GOT3 (cell line): ENCODE measurements around the gene TCF7L1.
"Not testable (repeated sequence)": the region's sequence is repeated elsewhere in the genome, so short reads cannot be mapped to it uniquely, and the experiment has no call there.

Source experiments
- DNase-seq: peaks from one replicate; lab custom pipeline; 2025; ENCODE audit warnings: mixed read lengths; lab: John Stamatoyannopoulos, UW

The TCF7L1 gene

DNA sequence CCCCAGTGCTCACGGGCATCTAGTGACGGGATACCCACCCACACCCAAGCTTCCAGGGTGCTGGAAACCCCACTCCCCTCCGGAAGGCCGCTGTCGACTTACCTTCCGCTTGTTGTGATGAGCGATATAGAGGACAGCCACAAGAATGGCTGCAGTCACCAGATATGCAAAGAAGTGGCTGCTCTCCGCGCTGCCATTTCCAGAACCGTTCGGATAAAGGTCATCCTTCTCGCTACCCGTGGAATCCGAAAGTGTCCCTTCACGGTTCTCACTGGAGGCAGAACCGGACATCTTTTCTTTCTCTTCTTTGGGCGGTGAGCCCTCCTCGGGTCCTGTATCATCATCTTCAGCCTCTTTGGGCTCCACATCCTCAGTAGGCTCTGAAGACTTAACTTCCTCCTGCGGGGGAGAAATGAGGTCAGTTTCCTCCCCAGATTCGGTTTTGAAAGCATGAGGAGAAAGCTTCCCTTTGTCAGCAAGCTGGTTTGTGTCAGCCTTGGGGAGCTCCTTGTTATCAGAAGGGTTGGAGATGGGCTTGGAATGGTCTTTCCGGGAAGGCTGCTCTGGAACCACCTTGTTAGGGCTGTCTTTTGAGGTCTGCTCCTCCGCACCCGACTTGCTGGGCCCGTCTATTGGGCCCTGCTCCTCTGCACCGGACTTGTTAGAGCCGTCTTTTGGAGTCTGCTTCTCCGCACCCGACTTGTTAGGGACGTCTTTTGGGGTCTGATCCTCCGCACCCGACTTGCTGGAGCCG is 193.4 kb downstream of the TCF7L1 start:
- no peak for DNase-seq

DNA sequence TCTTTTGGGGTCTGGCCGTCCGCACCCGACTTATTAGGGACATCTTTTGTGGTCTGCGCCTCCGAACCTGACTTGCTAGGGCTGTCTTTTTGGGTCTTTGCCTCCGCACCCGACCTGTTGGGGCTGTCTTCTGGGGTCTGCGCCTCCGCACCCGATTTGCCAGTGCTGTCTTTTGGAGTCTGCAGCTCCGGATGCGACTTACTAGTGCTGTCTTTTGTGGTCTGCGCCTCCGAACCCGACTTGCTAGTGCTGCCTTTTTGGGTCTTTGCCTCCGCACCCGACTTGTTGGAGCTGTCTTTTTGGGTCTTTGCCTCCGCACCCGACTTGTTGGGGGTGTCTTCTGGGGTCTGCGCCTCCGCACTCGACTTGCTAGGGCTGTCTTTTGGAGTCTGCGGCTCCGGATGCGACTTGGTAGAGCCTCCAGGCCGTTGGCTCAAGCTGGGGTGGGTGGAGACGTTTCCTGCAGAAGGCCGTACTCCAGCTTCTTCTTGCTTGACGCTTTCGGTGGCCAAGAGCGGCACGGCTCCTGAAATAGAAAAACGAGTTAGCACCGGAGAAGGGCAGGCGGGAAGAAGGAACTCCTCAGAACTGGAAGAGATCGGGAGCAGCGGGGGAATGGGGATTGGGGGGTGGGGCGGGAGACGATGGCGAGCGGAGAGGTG is 194.1 kb downstream of the TCF7L1 start:
- no peak for DNase-seq

DNA sequence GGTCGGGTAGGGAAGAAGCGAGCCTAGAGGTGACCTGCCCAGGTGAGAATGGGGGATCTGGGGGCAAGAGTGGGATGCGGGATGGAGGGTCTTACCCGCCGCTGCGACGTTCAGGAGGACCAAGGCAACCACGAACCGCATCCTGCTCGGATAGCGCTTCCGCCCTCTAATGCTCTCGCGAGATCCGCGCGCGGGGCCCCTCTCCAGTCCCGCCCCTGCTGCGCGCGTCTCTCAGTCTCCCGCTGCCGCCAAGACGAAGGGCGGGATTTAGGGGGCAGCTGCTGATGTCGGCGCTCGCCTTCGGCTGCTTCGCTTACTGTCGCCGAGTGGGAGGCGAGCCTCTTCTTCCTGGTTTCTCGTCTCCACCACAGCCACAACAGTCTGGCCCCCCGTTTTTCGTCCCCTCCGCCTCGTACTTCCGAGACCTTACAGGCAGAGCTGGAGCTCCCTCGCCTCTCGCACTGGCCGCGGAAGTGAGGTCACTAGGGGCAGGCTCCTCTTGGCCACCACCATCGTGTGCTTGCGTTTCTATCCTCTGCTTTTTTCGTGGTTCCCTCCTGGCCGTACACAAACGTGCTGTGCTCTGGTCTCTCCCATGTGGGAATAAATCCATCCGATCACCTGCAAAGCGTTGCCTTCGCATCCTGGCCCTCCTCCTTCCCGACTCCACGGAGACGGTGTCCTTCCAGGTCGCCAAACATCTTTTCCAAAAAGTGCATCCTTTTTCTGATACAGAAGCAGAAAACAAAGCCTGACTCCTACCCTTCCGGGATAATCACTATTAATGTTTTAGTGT is 194.8 kb downstream of the TCF7L1 start, which contains the start of gene TGOLN2:
Gene TGOLN2, minus strand, starts transcription at position 168 of the 796 bp plus-strand sequence. Its CDS starts 27 bp downstream, at position 141.
- DNase-seq: peak; percentile 60

DNA sequence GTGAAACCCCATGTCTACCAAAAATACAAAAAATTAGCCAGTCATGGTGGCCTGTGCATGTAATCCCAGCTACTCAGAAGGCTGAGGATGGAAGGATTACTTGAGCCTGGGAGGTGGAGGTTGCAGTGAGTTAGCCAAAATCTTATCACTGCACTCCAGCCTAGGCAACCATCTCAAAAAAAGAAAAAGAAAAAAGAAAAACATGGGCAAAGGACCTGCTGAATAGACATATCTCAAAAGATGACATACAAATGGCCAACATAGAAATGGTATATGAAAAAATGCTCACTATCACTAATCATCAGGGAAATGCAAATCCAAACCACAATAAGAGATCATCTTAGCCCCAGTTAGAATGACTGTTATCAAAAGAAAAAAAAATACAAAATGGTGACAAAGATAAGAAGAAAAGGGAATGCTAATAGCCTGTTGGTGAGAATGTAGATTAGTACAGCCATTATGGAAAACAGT is 196.0 kb downstream of the TCF7L1 start:
- DNase-seq: no peak

DNA sequence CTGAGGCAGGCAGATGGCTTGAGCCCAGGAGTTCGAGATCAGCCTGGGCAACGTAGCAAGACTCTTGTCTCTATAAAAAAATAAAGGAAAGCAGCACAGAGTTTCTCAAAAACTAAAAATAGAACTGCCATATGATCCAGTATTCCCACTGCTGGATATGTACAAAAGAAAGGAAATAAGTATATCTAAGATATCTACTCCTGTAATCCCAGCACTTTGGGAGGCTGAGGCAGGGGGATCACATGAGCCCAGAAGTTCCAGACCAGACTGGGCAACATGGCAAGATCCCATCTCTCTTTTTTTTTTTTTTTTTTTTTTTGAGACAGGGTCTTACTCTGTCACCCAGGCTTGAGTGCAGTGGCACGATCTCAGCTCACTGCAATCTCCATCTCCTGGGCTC is 196.5 kb downstream of the TCF7L1 start:
- not testable (repeated sequence) for DNase-seq

DNA sequence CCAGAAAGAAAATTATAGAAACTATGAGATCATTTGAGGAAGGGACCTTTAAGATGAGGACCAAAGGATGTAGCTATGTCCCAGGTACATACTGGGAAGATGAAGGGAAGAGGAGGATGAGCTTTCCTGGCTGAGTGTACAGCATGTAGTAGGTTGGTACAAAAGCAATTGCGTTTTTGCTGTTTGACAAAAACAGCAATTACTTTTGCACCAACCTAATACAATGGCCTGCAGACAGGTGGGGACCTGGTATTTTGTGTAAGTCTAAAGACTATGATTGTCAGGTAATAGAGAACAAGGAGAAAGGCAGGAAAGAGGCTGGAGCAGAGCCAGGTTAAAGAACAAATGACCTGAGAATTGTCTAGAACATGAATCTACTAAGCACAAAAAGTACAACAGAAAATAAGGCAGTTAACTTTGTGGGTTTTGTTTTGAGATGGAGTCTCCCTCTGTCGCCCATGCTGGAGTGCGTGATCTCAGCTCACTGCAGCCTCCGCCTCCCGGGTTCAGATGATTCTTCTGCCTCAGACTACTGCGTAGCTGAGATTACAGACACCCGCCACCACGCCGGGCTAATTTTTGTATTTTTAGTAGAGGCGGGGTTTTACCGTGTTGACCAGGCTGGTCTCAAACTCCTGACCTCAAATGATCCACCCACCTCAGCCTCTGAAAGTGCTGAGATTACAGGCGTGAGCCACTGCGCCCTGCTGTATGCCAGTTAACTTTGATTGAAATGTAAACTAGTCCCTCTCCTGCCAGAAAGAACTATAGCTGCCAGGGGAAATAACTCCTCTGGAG is 197.8 kb downstream of the TCF7L1 start:
- DNase-seq: no peak

GRCh38 chr2:85333877-85334276 is 200.7 kb downstream of the TCF7L1 start:
- DNase-seq: not testable (repeated sequence)

GRCh38 chr2:85334928-85335327 is 201.7 kb downstream of the TCF7L1 start:
- no peak for DNase-seq

GRCh38 chr2:85340034-85340892 is 207.1 kb downstream of the TCF7L1 start:
- no peak for DNase-seq

DNA sequence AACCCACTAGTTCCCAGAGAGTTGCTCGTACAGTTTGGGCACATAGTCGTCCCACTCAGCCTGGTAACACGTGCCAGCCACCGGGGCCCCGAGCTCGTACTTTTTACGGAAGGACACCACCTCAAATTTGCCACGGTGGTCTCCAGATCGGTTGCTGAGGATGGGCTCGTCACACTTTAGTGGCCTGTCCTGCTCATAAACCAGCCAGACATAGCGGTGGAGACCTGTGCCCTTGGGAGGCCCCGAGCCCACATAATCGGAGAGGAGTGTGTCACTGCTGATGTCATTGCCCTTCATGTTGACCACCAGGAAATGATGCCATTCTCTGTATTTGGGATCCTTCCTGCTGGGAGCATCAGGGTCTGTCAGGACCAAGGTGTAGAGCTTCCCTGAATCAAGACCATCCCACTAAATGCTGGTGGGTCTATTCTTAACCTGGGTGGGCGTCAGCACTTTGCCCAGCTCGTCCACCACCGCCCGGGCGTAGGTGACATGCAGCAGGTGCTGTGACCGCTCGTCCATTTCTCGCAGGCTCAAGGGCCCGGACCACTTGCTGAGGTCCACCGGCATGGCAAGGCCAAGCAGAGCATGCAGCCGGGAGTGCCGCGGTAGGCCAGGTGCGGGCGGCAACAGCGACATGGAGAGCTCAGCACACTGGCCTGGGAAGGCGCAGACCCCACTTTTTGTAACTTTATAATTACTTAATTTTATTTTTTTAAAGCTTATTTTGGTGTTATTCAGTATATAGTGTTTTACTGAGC is 208.3 kb downstream of the TCF7L1 start:
- no peak for DNase-seq

DNA sequence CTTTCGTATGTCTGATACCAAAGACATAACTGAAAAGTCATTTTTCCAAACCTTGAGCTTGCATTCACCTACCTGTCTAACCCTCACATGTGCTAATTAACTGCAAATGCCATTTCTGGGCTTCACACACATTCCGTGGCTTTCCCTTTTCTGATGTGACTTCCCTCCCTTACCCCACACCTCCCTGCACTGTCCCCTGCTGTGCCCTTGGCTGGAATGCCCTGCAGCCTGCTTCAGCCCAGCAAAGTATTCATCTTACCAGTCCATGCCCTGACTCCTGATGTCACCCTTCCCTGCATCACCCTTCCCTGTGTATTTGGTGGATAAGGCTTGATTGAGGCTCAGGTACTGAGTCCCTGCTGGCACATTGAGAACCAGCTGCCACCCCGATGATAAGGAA is 209.0 kb downstream of the TCF7L1 start:
- DNase-seq: no peak

DNA sequence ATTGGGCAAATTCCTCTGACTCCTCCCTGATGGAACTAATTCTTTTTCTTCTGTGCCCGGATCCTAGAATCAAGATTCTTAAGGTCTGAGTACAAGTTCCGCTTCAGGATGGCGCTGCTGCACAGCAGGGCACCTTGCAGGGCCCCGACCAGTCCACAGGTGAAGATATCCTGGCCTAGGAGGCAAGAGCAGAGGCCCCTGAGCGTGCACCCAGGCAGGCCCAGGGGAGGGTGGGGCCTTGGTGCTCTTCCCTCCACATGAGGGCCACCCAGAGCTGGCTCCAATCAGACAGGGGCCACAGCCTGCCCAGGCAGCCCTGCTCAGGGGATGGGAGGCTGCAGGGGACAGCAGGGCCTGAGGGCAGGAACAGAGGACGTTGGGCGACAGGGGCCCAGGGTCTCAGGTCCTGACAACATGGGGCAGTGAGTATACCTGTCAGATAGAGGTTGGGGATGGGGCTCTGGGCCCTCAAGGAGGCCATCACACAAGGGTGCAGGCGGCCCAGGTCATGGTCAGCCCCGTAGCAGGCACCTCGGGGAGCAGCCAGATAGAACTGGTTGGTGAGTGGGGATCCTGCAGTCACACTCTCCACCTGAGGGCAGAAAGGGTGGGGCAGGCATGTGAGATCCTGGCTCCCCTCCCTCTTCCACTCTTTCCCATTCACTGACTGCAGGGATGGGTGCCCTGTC is 210.2 kb downstream of the TCF7L1 start:
- DNase-seq: not testable (repeated sequence)

DNA sequence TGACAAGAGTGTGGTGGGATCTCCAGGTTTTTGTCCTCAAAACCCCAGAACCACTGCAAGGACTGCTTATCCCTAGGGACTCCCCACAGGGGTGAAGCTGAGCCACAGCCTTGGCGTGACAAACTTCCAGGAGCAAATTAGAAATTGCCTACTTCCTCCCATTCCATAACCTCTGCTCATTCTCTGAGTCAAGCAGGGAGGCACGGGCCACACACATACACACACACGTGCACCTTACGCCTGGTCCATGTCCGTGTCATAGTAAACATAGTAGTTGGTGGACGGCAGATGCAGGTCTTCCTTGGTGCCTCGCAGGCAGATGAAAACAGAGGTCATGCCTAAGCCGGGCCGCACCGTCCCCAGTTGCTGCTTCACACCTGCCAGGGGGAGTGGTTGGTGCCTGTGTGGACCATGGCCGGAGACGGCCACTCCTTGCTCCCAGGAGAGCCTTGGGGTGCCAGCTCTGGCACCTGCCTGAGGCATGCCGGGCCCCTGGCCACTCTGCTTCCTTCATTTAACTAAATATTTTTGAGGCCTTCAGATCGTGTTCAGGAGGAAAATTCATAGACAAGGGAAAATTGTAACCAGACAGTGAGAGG is 211.3 kb downstream of the TCF7L1 start:
- DNase-seq: no peak

DNA sequence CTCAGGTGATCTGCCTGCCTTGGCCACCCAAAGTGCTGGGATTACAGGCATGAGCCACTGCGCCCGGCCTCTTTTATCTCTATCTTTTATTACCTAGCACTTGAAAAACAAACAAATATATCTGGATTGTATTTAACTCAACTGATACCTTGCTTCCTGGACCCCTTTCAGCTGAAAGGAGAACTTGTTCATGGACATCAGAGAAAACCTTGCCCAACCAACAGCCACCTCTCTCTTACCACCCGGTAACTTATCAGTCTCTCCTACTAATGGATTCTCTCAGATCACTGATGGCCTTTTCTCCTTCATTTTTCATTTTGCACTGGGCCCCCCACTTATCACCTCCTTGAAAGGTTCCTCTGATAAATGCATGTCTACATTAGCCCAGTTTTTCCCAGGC is 214.4 kb downstream of the TCF7L1 start:
- DNase-seq: no peak

GRCh38 chr2:85353876-85354285 is 220.7 kb downstream of the TCF7L1 start:
- no peak for DNase-seq

- peak; percentile 94 for DNase-seq
Observed at GRCh38 chr2:85354286-85355072, 221.3 kb downstream of the TCF7L1 start, which contains the start of the genes ELMOD3 and RETSAT. TSS of gene ELMOD3 (plus strand) at chr2:85354769. CDS start at chr2:85357199, 2,430 bp downstream. TSS of gene RETSAT (minus strand) at chr2:85354528. CDS start at chr2:85354507, 21 bp downstream.

- DNase-seq: no peak
Observed at GRCh38 chr2:85355073-85355410, 221.8 kb downstream of the TCF7L1 start.

DNA sequence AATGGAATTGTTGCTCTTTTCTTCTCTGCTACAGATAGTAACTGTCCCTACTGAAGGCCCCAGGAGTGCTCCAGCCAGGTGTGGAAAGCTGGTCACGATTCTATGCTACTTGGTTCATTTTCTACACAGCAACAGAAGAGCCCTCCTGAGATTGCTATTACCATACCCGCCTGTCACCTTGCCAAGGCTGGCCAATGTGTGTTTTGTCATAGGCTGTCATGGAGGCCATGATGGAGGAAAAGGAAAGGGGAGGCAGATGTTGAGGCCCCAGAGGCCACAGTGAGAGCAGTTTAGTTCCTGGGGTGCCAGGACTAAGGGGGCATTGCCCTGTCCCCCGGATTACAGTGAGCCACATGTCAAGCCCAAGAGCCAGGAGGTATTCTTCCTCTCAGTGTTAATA is 222.3 kb downstream of the TCF7L1 start:
- no peak for DNase-seq
